Keratinocyte (primary cell): ENCODE results near the gene PPP2R5A. TPM values are rescaled to one million over a fixed set of nuclear protein-coding genes. Genes with fewer than 3 reads are reported as not detected.

ENCODE experiments used
- DNase-seq: peaks from one replicate; pipeline ENCODE4 v3.0.0-alpha.2; 2011; ENCODE audit warnings: low read depth, missing footprints, low spot score
- FAIRE-seq: peaks from 2 replicates; lab custom pipeline; 2011; peaks lifted over from hg19 to GRCh38; lab: Jason Lieb, UNC
- H2AFZ ChIP-seq: 2 replicates; pipeline ENCODE4 v1.6.0; 2012; ENCODE audit warnings: low read length, control low read depth, inconsistent platforms; ENCODE audit not compliant: control insufficient read depth
- H3K27ac ChIP-seq: 2 replicates; pipeline ENCODE4 v1.5.1; 2011; ENCODE audit warnings: low read length; ENCODE audit not compliant: control insufficient read depth, insufficient read depth
- H3K27me3 ChIP-seq: 3 replicates; pipeline ENCODE4 v1.6.0; 2011; ENCODE audit warnings: low read length; ENCODE audit not compliant: control insufficient read depth, insufficient read depth; ENCODE audit errors: extremely low read depth
- H3K36me3 ChIP-seq, 2 experiments: 2 replicates in 1 of 2; 3 replicates in 1 of 2; pipeline ENCODE4 v1.5.1; 2011; ENCODE audit warnings: low read length in 2 of 2, mild to moderate bottlenecking in 1 of 2; ENCODE audit not compliant: control insufficient read depth in 2 of 2, insufficient read depth in 2 of 2; ENCODE audit errors: extremely low read depth in 1 of 2
- H3K4me1 ChIP-seq: 3 replicates; pipeline ENCODE4 v1.5.1; 2011; ENCODE audit warnings: low read length; ENCODE audit not compliant: control insufficient read depth, insufficient read depth; ENCODE audit errors: extremely low read depth
- H3K4me2 ChIP-seq: 3 replicates; pipeline ENCODE4 v1.6.0; 2011; ENCODE audit warnings: low read depth, low read length; ENCODE audit not compliant: control insufficient read depth, insufficient read depth; ENCODE audit errors: extremely low read depth
- H3K4me3 ChIP-seq, 3 experiments: fragments of 200-600 bp in 1 of 3; sonication (generic) in 1 of 3; 2 replicates in 2 of 3; 3 replicates in 1 of 3; pipeline ENCODE4 v1.5.1; 2011 to 2016; ENCODE audit warnings: low read length in 3 of 3, mild to moderate bottlenecking in 3 of 3, control low read depth in 2 of 3, inconsistent platforms in 1 of 3, low read depth in 1 of 3, mixed read lengths in 1 of 3, mixed run types in 1 of 3, moderate library complexity in 1 of 3; ENCODE audit not compliant: control insufficient read depth in 2 of 3, insufficient read depth in 2 of 3; ENCODE audit errors: extremely low read depth in 1 of 3
- H3K79me2 ChIP-seq: 2 replicates; pipeline ENCODE4 v1.6.0; 2012; ENCODE audit warnings: low read length; ENCODE audit not compliant: control insufficient read depth, insufficient read depth
- H3K9ac ChIP-seq: 3 replicates; pipeline ENCODE4 v1.6.0; 2011; ENCODE audit warnings: low read length; ENCODE audit not compliant: control insufficient read depth, insufficient read depth; ENCODE audit errors: extremely low read depth
- H3K9me1 ChIP-seq: 3 replicates; pipeline ENCODE4 v1.6.0; 2011; ENCODE audit warnings: low read length; ENCODE audit not compliant: control insufficient read depth, insufficient read depth; ENCODE audit errors: extremely low read depth
- H3K9me3 ChIP-seq: 2 replicates; pipeline ENCODE4 v1.5.1; 2012; ENCODE audit warnings: low read depth, low read length; ENCODE audit not compliant: control insufficient read depth
- H4K20me1 ChIP-seq: 3 replicates; pipeline ENCODE4 v1.6.0; 2011; ENCODE audit warnings: low read length; ENCODE audit not compliant: control insufficient read depth, insufficient read depth; ENCODE audit errors: extremely low read depth
- CTCF ChIP-seq, 3 experiments: IDR thresholded peaks in 1 of 3; conservative IDR thresholded peaks in 1 of 3; optimal IDR thresholded peaks in 1 of 3; 2 replicates in 2 of 3; 3 replicates in 1 of 3; pipeline versions ENCODE3 to v1.5.1; 2011; ENCODE audit warnings: low read length in 3 of 3, mild to moderate bottlenecking in 3 of 3, moderate library complexity in 2 of 3, control low read depth in 1 of 3, inconsistent platforms in 1 of 3; ENCODE audit not compliant: insufficient read depth in 2 of 3; ENCODE audit errors: extremely low read depth in 1 of 3
- EZH2 ChIP-seq: IDR thresholded peaks from one replicate; pipeline ENCODE4 v1.6.1; 2012; ENCODE audit warnings: inconsistent platforms, mild to moderate bottlenecking, low read length, moderate library complexity
- dilution Hi-C: fragments of 300-500 bp; cut with MboI; formaldehyde crosslinking; loops from one replicate; pipeline ENCODE4 v1.7.0; 2020; ENCODE audit warnings: low sequenced_read_pairs; ENCODE audit not compliant: extremely low pct_ligation_motif_present
- polyA plus RNA-seq, 5 experiments: library from polyadenylated mRNA; depleted of rRNA in 3 of 5; stranded (reverse) in 3 of 5; stranded (forward) in 1 of 5; unstranded in 1 of 5; fragments of >200 nt; gene quantifications; 1 replicate in 1 of 5; 2 replicates in 3 of 5; 3 replicates in 1 of 5; pipeline versions ENCODE4 v1.2.1 to v1.2.3, GENCODE V29; 2011 to 2012; ENCODE audit warnings: missing spikeins in 2 of 5, low read depth in 1 of 5, low replicate concordance in 1 of 5

PPP2R5A gene
- polyA plus RNA-seq, 1 donor (not counting 4 experiments of a cell fraction or from before 2014, with no cell fraction given), result 26.2 TPM

- H2AFZ ChIP-seq, result no peak overlapping the region
- no peaks in the 10 kb centered on the region for H3K9me3 ChIP-seq
- H3K27me3 ChIP-seq, result no peaks in the 10 kb centered on the region
- DNase-seq (no peak), FAIRE-seq (no peak)
- H3K4me1 ChIP-seq, result peaks cover 7% of the 10 kb centered on the region
- TF ChIP-seq CTCF (optimal IDR thresholded peaks at IDR 0.05 in 1 of 3, IDR thresholded peaks at IDR 0.05 in 1 of 3, conservative IDR thresholded peaks at IDR 0.05 in 1 of 3; ENCODE audit: extremely low read depth in 1 of 3, insufficient read depth in 2 of 3, low read length in 3 of 3), result no peak
- TF ChIP-seq EZH2, result no peak
- H3K36me3 ChIP-seq, result no peaks in the 10 kb centered on the region
- no peak overlapping the region for H3K4me2 ChIP-seq
- H3K9ac ChIP-seq, result no peak overlapping the region
- dilution Hi-C loops, result no loop called here
- H3K27ac ChIP-seq, result no peak overlapping the region
- no peaks in the 10 kb centered on the region for H3K9me1 ChIP-seq
- H3K79me2 ChIP-seq, result peaks cover 34% of the 10 kb centered on the region
- no peak overlapping the region for H3K4me3 ChIP-seq
- no peaks in the 10 kb centered on the region for H4K20me1 ChIP-seq
Measured at GRCh38 chr1:212309967-212310366, 24.8 kb downstream of the PPP2R5A start.

- Histone ChIP-seq H3K27me3 (no peaks in the 10 kb centered on the region), H2AFZ (no peak overlapping the region), H3K4me1 (peaks cover 7% of the 10 kb centered on the region), H3K36me3 (no peaks in the 10 kb centered on the region), H3K9me1 (no peaks in the 10 kb centered on the region), H3K79me2 (peaks cover 31% of the 10 kb centered on the region), H3K27ac (no peak overlapping the region), H3K4me3 (no peak overlapping the region), H3K9ac (no peak overlapping the region), H4K20me1 (no peaks in the 10 kb centered on the region), H3K9me3 (no peaks in the 10 kb centered on the region), H3K4me2 (no peak overlapping the region)
- dilution Hi-C loops, result no loop called here
- DNase-seq, result no peak
- TF ChIP-seq EZH2 (no peak), CTCF (optimal IDR thresholded peaks at IDR 0.05 in 1 of 3, IDR thresholded peaks at IDR 0.05 in 1 of 3, conservative IDR thresholded peaks at IDR 0.05 in 1 of 3; ENCODE audit: extremely low read depth in 1 of 3, insufficient read depth in 2 of 3, low read length in 3 of 3) (no peak)
- FAIRE-seq, result no peak
Measured at GRCh38 chr1:212310383-212310782, 25.2 kb downstream of the PPP2R5A start.
